Measurements from ENCODE around the gene UBB. TPM values are rescaled to one million over a fixed set of nuclear protein-coding genes. Genes with fewer than 3 reads are reported as not detected.

Gene UBB
- total and polyA plus RNA-seq, 2 experiments from 2014 or later, result 871 to 1,692 TPM

DNA sequence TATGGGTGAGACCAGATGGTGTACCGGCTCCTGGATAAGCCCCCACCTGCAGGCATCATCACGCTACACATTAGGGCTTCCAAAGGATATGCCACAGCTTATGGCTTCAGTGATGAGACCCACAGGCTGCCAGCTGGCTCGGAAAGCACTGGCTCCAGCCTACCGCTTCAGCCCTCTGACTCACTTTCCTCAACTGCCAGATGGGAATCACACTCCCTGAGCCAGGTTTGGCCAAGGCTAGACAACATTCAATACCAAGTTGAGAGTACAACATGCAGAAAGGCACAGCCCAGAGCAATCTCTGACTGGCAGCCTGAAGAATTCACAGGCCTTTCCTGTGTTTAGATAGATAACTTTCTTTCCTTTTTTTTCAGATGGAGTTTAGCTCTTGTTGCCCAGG, 37.9 kb upstream of the UBB start:
- TF ChIP-seq STAT1 (IDR thresholded peaks at IDR 0.05; ENCODE audit: unreplicated experiment), result no peak
- TF ChIP-seq, protein P1, sequence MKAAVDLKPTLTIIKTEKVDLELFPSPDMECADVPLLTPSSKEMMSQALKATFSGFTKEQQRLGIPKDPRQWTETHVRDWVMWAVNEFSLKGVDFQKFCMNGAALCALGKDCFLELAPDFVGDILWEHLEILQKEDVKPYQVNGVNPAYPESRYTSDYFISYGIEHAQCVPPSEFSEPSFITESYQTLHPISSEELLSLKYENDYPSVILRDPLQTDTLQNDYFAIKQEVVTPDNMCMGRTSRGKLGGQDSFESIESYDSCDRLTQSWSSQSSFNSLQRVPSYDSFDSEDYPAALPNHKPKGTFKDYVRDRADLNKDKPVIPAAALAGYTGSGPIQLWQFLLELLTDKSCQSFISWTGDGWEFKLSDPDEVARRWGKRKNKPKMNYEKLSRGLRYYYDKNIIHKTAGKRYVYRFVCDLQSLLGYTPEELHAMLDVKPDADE (IDR thresholded peaks at IDR 0.05), result no peak
- TF ChIP-seq EZH2 (IDR thresholded peaks at IDR 0.05; ENCODE audit: low read depth, unreplicated experiment), result no peak
- no peak for TF ChIP-seq ZNF114 (CRISPR knock-in tag; IDR thresholded peaks at IDR 0.05)
- TF ChIP-seq, protein P2, sequence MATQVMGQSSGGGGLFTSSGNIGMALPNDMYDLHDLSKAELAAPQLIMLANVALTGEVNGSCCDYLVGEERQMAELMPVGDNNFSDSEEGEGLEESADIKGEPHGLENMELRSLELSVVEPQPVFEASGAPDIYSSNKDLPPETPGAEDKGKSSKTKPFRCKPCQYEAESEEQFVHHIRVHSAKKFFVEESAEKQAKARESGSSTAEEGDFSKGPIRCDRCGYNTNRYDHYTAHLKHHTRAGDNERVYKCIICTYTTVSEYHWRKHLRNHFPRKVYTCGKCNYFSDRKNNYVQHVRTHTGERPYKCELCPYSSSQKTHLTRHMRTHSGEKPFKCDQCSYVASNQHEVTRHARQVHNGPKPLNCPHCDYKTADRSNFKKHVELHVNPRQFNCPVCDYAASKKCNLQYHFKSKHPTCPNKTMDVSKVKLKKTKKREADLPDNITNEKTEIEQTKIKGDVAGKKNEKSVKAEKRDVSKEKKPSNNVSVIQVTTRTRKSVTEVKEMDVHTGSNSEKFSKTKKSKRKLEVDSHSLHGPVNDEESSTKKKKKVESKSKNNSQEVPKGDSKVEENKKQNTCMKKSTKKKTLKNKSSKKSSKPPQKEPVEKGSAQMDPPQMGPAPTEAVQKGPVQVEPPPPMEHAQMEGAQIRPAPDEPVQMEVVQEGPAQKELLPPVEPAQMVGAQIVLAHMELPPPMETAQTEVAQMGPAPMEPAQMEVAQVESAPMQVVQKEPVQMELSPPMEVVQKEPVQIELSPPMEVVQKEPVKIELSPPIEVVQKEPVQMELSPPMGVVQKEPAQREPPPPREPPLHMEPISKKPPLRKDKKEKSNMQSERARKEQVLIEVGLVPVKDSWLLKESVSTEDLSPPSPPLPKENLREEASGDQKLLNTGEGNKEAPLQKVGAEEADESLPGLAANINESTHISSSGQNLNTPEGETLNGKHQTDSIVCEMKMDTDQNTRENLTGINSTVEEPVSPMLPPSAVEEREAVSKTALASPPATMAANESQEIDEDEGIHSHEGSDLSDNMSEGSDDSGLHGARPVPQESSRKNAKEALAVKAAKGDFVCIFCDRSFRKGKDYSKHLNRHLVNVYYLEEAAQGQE (IDR thresholded peaks at IDR 0.05; ENCODE audit: unreplicated experiment), result no peak
- TF ChIP-seq, protein P3, sequence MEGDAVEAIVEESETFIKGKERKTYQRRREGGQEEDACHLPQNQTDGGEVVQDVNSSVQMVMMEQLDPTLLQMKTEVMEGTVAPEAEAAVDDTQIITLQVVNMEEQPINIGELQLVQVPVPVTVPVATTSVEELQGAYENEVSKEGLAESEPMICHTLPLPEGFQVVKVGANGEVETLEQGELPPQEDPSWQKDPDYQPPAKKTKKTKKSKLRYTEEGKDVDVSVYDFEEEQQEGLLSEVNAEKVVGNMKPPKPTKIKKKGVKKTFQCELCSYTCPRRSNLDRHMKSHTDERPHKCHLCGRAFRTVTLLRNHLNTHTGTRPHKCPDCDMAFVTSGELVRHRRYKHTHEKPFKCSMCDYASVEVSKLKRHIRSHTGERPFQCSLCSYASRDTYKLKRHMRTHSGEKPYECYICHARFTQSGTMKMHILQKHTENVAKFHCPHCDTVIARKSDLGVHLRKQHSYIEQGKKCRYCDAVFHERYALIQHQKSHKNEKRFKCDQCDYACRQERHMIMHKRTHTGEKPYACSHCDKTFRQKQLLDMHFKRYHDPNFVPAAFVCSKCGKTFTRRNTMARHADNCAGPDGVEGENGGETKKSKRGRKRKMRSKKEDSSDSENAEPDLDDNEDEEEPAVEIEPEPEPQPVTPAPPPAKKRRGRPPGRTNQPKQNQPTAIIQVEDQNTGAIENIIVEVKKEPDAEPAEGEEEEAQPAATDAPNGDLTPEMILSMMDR (conservative IDR thresholded peaks at IDR 0.05; ENCODE audit: low read depth in 2 of 2), result no peak
- TF ChIP-seq, protein P4, sequence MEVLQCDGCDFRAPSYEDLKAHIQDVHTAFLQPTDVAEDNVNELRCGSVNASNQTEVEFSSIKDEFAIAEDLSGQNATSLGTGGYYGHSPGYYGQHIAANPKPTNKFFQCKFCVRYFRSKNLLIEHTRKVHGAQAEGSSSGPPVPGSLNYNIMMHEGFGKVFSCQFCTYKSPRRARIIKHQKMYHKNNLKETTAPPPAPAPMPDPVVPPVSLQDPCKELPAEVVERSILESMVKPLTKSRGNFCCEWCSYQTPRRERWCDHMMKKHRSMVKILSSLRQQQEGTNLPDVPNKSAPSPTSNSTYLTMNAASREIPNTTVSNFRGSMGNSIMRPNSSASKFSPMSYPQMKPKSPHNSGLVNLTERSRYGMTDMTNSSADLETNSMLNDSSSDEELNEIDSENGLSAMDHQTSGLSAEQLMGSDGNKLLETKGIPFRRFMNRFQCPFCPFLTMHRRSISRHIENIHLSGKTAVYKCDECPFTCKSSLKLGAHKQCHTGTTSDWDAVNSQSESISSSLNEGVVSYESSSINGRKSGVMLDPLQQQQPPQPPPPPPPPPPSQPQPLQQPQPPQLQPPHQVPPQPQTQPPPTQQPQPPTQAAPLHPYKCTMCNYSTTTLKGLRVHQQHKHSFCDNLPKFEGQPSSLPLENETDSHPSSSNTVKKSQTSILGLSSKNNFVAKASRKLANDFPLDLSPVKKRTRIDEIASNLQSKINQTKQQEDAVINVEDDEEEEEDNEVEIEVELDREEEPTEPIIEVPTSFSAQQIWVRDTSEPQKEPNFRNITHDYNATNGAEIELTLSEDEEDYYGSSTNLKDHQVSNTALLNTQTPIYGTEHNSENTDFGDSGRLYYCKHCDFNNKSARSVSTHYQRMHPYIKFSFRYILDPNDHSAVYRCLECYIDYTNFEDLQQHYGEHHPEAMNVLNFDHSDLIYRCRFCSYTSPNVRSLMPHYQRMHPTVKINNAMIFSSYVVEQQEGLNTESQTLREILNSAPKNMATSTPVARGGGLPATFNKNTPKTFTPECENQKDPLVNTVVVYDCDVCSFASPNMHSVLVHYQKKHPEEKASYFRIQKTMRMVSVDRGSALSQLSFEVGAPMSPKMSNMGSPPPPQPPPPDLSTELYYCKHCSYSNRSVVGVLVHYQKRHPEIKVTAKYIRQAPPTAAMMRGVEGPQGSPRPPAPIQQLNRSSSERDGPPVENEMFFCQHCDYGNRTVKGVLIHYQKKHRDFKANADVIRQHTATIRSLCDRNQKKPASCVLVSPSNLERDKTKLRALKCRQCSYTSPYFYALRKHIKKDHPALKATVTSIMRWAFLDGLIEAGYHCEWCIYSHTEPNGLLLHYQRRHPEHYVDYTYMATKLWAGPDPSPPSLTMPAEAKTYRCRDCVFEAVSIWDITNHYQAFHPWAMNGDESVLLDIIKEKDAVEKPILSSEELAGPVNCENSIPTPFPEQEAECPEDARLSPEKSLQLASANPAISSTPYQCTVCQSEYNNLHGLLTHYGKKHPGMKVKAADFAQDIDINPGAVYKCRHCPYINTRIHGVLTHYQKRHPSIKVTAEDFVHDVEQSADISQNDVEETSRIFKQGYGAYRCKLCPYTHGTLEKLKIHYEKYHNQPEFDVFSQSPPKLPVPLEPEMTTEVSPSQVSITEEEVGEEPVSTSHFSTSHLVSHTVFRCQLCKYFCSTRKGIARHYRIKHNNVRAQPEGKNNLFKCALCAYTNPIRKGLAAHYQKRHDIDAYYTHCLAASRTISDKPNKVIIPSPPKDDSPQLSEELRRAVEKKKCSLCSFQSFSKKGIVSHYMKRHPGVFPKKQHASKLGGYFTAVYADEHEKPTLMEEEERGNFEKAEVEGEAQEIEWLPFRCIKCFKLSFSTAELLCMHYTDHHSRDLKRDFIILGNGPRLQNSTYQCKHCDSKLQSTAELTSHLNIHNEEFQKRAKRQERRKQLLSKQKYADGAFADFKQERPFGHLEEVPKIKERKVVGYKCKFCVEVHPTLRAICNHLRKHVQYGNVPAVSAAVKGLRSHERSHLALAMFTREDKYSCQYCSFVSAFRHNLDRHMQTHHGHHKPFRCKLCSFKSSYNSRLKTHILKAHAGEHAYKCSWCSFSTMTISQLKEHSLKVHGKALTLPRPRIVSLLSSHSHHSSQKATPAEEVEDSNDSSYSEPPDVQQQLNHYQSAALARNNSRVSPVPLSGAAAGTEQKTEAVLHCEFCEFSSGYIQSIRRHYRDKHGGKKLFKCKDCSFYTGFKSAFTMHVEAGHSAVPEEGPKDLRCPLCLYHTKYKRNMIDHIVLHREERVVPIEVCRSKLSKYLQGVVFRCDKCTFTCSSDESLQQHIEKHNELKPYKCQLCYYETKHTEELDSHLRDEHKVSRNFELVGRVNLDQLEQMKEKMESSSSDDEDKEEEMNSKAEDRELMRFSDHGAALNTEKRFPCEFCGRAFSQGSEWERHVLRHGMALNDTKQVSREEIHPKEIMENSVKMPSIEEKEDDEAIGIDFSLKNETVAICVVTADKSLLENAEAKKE (CRISPR knock-in tag; IDR thresholded peaks at IDR 0.05), result no peak
- TF ChIP-seq POLR2AphosphoS5 (IDR thresholded peaks at IDR 0.05; ENCODE audit: low read depth), result no peak
- H3K36me3 ChIP-seq (ENCODE audit: insufficient read depth), result peaks cover 23% of the 10 kb centered on the region
- H3K9me2 ChIP-seq (ENCODE audit: insufficient read depth), result no peaks in the 10 kb centered on the region
- ATAC-seq, result no peak
- H3K4me2 ChIP-seq, result no peak overlapping the region
- Mint-ChIP-seq H3K27ac (no peak overlapping the region), H3K4me1 (no peaks in the 10 kb centered on the region), H3K27me3 (ENCODE audit: insufficient read depth, low read depth, poor library complexity) (peaks cover 2% of the 10 kb centered on the region), H3K4me3 (no peak overlapping the region), H3K36me3 (ENCODE audit: low read depth) (peaks cover 62% of the 10 kb centered on the region), H3K9me3 (no peaks in the 10 kb centered on the region)
- no peaks in the 10 kb centered on the region for H3K79me2 ChIP-seq (replicated peaks; ENCODE audit: insufficient read depth)
- H3K27me3 ChIP-seq (ENCODE audit: insufficient read depth), result no peaks in the 10 kb centered on the region
- no peaks in the 10 kb centered on the region for H3K4me1 ChIP-seq (ENCODE audit: insufficient read depth)
- H4K20me1 ChIP-seq (replicated peaks; ENCODE audit: insufficient read depth), result peaks cover 4% of the 10 kb centered on the region; the same call in 1 of the 2 replicates
- no peak for DNase-seq (ENCODE audit: low spot score)
- no peak overlapping the region for H2AFZ ChIP-seq
- H3K27ac ChIP-seq (ENCODE audit: low read depth), result no peak overlapping the region
- no peak overlapping the region for H3K4me3 ChIP-seq
- H3F3A ChIP-seq (replicated peaks; ENCODE audit: low read depth), result peaks cover 10% of the 10 kb centered on the region; the same call in 1 of the 2 replicates

All from GM23338 (cell line).